ENCODE measurements around the gene KIF2C.
"Not testable (repeated sequence)": the region's sequence is repeated elsewhere in the genome, so short reads cannot be mapped to it uniquely, and the experiment has no call there.

KIF2C gene

DNA sequence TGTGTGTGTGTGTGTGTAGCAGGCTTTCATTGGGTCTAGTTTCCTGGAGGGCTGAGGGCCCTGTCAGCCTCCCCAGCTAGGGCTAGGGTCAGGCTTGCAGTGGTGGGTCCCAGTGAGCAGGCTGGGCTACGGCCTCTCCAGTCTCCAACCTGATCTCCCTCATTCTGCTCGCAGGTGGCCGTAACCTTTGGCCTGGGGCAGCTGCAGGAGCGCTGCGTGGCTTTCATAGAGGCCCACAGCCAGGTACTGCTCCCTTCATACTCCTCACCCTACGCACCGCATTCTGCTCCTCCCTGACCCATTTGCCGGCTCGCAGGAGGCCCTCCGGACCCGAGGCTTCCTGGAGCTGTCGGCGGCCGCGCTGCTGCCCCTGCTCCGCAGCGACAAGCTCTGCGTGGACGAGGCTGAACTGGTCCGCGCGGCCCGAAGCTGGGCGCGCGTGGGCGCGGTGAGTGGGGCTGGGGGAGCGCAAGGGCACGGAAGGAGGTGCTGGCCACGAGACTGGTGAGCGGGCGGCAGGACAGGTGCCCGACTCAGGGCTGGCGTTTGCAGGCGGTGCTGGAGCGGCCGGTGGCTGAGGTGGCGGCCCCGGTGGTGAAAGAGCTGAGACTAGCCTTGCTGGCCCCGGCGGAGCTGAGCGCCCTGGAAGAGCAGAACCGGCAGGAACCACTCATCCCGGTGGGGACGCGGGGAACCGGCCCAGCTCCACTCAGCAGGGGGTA, 73.3 kb downstream of the KIF2C start:
- DNase-seq (ENCODE audit: low read depth in 2 of 2) = no peak

DNA sequence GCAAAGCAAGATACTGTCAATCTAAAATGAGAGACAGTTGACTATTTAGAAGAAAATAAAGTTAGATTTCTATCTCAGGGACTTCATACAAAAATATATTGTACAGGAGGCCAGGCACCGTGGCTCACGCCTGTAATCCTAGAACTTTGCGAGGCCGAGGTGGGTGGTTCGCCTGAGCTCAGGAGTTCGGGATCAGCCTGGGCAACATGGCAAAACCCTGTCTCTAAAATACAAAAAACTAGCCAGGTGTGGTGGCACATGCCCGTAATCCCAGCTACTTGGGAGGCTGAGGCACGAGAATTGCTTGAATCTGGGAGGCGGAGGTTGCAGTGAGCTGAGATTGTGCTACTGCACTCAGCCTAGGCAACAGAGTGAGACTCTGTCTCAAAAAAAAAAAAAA, 76.3 kb downstream of the KIF2C start:
- DNase-seq (ENCODE audit: low read depth in 2 of 2) = not testable (repeated sequence)

DNA sequence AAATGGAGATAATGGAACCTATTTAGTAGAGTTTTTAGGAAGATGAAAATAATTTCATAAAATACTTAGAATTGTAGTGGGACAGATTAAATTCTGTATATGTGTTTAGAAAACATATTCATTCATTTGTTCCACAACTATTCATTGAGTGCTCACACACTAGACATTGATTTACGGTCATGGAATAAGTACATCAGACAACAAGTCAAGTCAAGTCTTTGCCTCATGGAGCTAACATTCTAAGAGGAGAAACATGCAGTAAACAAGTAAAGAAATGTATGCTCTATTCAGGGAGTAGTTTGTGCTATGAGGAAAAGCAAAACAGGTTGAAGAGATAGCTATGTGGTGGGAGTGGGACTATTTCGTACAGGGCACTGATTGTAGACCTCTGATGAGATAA, 77.7 kb downstream of the KIF2C start:
- DNase-seq (ENCODE audit: low read depth in 2 of 2) = no peak

Measured in stimulated activated CD4-positive, alpha-beta T cell treated with anti-CD3 and anti-CD28 coated beads, Interleukin-12 subunit alpha, Interleukin-12 subunit beta, amount 100 ng/mL, for 24 hours (primary cell).